Subcutaneous abdominal adipose tissue (tissue), 5 donors: ENCODE results near the gene CALN1.

Experiments used
- H3K27ac ChIP-seq: one replicate; pipeline ENCODE4 v1.7.0; 2013; ENCODE audit warnings: low read depth, mild to moderate bottlenecking, inconsistent platforms, low read length, moderate library complexity
- H3K27me3 ChIP-seq, 5 donors: one replicate each; pipeline ENCODE4 v1.7.0; 2013; ENCODE audit warnings: low read length in 5 of 5, inconsistent platforms in 1 of 5; ENCODE audit not compliant: control insufficient read depth in 5 of 5, insufficient read depth in 4 of 5
- H3K36me3 ChIP-seq, 5 donors: one replicate each; pipeline ENCODE4 v1.7.0; 2013; ENCODE audit warnings: low read length in 5 of 5; ENCODE audit not compliant: control insufficient read depth in 5 of 5, insufficient read depth in 5 of 5
- H3K4me1 ChIP-seq, 5 donors: one replicate each; pipeline ENCODE4 v1.7.0; 2013; ENCODE audit warnings: low read length in 5 of 5, mild to moderate bottlenecking in 3 of 5, moderate library complexity in 1 of 5; ENCODE audit not compliant: control insufficient read depth in 5 of 5, insufficient read depth in 5 of 5
- H3K4me3 ChIP-seq, 5 donors: one replicate each; pipeline ENCODE4 v1.7.0; 2013; ENCODE audit warnings: low read length in 5 of 5, low read depth in 1 of 5
- H3K9ac ChIP-seq, 5 donors: one replicate each; pipeline ENCODE4 v1.7.0; 2013; ENCODE audit warnings: low read length in 5 of 5, mild to moderate bottlenecking in 4 of 5, moderate library complexity in 3 of 5
- H3K9me3 ChIP-seq, 5 donors: one replicate each; pipeline ENCODE4 v1.7.0; 2013; ENCODE audit warnings: low read length in 5 of 5; ENCODE audit not compliant: control insufficient read depth in 5 of 5
- donor health status: healthy.
- donor health status: healthy.
- donor health status: healthy.
- donor health status: healthy.
- donor health status: healthy.

The CALN1 gene

DNA sequence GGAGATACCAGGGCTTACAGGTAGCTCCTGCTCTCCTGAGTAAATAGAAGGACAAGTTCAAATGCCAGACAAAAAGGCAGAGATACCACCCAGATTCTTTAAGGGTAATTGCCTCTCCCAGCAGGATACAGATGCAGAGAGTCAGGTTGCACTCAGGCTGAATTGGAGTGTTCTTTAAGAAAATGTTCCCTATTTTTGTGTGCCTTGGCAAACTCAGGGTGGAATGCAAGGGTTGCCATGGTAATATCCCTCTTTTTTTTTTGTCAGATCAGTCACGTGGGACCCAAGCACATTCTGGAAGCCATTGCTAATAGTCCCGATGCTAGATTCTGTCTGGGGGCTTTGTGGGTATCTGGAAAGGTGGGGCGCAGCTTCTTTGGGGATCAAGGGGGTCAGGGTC, 628.0 kb downstream of the CALN1 start:
- peaks cover 2 to 22% (median 19%) of the 10 kb centered on the region in 5 donors for H3K9me3 ChIP-seq
- H3K27ac ChIP-seq = no peak overlapping the region
- no peak overlapping the region for H3K4me3 ChIP-seq
- H3K36me3 ChIP-seq = no peaks in the 10 kb centered on the region
- no peak overlapping the region for H3K9ac ChIP-seq
- H3K4me1 ChIP-seq = no peaks in the 10 kb centered on the region
- H3K27me3 ChIP-seq = peaks cover 0 to 3% (median 0%) of the 10 kb centered on the region in 5 donors

DNA sequence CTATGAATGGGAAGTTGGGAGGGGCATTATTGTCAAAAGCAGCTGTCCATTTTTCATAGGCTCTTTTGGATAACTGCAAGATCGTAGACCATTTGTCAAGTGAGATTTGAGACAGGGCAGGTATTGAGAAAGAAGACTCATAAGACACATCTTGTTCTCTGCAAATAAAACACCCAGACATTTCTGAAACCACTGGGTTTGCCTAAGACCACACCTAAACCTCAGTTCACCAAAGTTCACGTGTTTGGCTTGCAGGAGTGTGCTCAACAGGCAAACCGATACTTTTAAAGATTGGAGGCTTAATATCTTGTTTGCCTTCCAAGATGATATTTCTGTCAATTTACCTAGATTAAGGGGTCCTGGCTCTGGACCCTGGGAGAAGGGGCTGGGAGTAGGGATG, 628.4 kb downstream of the CALN1 start:
- Histone ChIP-seq H3K9ac (no peak overlapping the region), H3K4me3 (no peak overlapping the region), H3K9me3 (peaks cover 2 to 22% (median 19%) of the 10 kb centered on the region in 5 donors), H3K27me3 (peaks cover 0 to 3% (median 0%) of the 10 kb centered on the region in 5 donors), H3K4me1 (no peaks in the 10 kb centered on the region), H3K27ac (no peak overlapping the region), H3K36me3 (no peaks in the 10 kb centered on the region)

DNA sequence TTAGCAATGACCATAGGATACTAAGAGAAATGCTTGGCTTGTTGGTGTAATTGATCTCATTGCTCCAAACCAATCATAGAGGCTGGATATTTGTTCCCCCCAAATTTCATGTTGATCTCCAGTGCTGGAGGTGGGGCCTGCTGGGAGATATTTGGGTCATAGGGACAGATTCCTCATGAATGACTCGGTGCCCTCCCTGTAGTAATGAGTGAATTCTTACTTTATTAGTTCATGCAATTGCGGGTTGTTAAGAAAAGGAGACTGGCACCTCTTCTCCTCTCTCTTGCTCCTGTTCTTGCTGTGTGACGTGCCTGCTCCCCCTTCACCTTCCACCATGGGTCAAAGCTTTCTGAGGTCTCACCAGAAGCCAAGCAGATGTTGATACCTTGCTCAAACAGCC, 630.1 kb downstream of the CALN1 start:
- H3K36me3 ChIP-seq = no peaks in the 10 kb centered on the region
- peaks cover 0 to 3% (median 0%) of the 10 kb centered on the region in 5 donors for H3K27me3 ChIP-seq
- no peak overlapping the region for H3K9ac ChIP-seq

DNA sequence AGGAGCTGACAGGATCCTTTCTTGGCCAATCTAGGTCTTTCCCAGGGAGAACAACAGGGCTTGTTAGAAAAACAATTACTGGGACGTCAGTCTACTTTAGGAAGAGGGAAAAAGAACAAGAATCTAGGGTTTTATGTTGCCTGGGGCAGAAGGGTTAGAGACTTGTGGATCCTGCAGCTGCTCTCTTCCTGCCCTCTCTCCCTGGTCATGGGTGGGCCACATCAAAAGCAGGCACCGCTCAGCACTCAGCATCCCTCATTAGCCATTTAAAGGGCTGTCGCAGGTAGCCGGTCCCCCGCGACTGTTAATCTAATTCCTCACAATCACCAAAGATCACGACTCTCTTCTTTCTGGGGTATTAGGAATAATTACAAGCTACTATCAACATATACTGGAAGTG, 631.9 kb downstream of the CALN1 start:
- Histone ChIP-seq H3K36me3 (no peaks in the 10 kb centered on the region), H3K27me3 (peaks cover 0 to 3% (median 0%) of the 10 kb centered on the region in 5 donors), H3K9me3 (no peaks in the 10 kb centered on the region), H3K27ac (no peak overlapping the region), H3K9ac (no peak overlapping the region), H3K4me3 (no peak overlapping the region), H3K4me1 (no peaks in the 10 kb centered on the region)

More for the DNA sequence above, 630.1 kb downstream of the CALN1 start:
- Histone ChIP-seq H3K27ac (no peak overlapping the region), H3K4me1 (no peaks in the 10 kb centered on the region), H3K4me3 (no peak overlapping the region), H3K9me3 (peaks cover 0 to 8% (median 7%) of the 10 kb centered on the region in 5 donors)

DNA sequence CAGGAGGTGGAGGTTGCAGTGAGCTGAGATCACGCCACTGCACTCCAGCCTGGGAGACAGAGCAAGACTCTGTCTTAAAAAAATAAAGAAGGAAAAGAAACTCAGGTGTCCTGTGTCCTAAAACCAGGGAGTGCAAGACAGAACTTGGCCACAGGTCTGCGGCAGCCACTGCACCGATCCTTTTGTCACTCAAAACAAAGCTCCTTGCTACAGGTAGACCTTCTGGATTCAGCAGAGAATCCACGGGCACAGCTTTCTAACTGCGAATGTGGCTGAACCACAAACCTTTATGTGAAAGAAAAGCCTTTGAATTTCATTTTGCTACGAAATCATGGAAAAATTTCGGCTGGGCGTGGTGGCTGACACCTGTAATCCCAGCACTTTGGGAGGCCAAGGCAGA, 634.9 kb downstream of the CALN1 start:
- H3K4me3 ChIP-seq = no peak overlapping the region
- no peaks in the 10 kb centered on the region for H3K4me1 ChIP-seq
- H3K9me3 ChIP-seq = no peaks in the 10 kb centered on the region
- H3K36me3 ChIP-seq = no peaks in the 10 kb centered on the region
- H3K27ac ChIP-seq = no peak overlapping the region
- H3K27me3 ChIP-seq = peaks cover 0 to 4% (median 0%) of the 10 kb centered on the region in 5 donors
- no peak overlapping the region for H3K9ac ChIP-seq

DNA sequence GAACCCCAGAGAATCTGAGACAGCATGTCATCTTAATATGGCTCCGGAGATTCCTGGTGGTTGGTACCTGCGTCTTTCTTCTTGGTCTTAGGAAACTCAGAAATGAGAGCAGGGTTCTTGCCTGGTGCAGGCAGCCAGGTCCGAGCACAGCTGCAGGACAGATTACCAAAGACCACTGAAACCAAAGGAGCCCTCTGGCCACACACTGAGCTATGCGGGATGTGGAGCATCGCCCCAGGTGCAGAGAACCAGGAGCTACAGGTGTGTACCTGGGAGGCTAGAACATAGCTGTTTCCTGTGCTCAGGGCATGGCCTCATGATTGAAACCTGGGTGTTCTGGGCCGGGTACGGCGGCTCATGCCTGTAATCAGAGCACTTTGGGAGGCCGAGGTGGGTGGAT, 635.4 kb downstream of the CALN1 start:
- H3K9me3 ChIP-seq = no peaks in the 10 kb centered on the region
- H3K9ac ChIP-seq = no peak overlapping the region
- no peak overlapping the region for H3K27ac ChIP-seq
- no peaks in the 10 kb centered on the region for H3K36me3 ChIP-seq
- no peaks in the 10 kb centered on the region for H3K4me1 ChIP-seq
- H3K27me3 ChIP-seq = peaks cover 0 to 4% (median 0%) of the 10 kb centered on the region in 5 donors
- H3K4me3 ChIP-seq = no peak overlapping the region

DNA sequence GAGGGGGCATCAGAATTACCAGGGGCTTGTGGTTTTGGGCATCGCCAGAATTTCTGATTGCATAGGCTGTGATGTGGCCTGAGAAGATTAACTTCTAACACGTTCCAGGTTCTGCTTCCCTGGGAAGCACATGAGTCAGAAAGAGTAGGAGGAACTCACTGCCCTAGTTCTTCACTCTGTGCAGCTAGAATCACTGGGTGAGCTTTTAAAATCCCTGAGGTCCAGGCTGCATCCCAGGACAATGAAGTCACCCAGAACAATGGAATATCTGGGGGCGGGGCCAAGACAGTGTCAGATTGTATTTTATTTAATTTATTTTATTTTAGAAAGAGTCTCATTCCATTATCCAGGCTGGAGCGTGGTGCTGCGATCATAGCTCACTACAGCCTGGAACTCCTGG, 636.5 kb downstream of the CALN1 start:
- Histone ChIP-seq H3K4me1 (no peaks in the 10 kb centered on the region), H3K9ac (no peak overlapping the region), H3K27me3 (peaks cover 0 to 4% (median 0%) of the 10 kb centered on the region in 5 donors), H3K36me3 (no peaks in the 10 kb centered on the region), H3K4me3 (no peak overlapping the region), H3K27ac (no peak overlapping the region), H3K9me3 (no peaks in the 10 kb centered on the region)

DNA sequence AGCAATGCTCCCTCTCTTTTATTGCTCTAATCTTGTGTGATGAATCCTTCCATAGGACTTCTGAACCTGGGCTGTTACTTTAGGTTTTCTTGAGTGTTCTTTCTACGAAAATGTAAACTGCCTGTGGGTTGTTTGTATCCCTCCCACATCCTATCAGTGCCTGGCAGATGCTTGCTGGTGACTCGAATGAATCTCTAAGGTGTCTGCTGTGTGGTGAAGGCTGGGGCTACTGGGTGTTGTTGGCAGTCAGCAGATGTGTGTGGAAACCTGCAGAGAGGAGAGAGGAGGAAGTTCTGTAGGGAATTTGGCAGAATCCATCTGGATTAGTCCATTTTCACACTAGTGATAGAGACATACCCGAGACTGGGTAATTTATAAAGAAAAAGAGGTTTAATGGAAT, 639.4 kb downstream of the CALN1 start:
- no peak overlapping the region for H3K9ac ChIP-seq
- H3K27me3 ChIP-seq = peaks cover 0 to 4% (median 0%) of the 10 kb centered on the region in 5 donors
- no peak overlapping the region for H3K27ac ChIP-seq
- no peaks in the 10 kb centered on the region for H3K9me3 ChIP-seq
- H3K4me1 ChIP-seq = no peaks in the 10 kb centered on the region
- no peaks in the 10 kb centered on the region for H3K36me3 ChIP-seq
- H3K4me3 ChIP-seq = no peak overlapping the region

DNA sequence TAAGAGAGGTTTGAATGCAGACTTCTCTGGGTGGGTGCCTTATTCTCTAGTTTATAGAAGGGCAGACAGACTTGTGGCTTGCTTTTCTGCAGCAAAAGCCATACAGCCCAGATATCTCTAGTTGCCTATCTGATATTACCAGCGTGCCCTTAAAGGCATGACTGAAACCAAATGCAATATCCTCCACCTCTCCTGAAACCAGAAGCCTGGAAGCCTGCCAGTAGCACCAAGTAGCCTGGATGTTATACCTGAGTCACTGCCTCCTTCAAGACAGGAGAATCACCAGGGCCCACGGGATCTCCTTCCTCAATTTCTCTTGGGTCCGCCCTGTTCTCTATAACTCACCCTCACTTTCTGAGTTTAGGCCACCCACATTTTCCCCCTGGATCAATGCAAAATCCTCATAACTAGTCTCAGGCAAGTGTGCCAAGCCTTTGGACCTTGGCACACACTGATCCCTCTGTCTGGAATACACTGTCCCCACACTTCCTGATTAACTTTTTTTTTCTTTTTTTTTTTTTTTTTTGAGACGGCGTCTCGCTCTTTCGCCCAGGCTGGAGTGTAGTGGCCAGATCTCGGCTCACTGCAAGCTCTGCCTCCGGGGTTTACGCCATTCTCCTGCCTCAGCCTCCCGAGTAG, 641.8 kb downstream of the CALN1 start:
- H3K4me1 ChIP-seq = no peaks in the 10 kb centered on the region
- H3K27me3 ChIP-seq = peaks cover 0 to 4% (median 0%) of the 10 kb centered on the region in 5 donors
- no peak overlapping the region for H3K27ac ChIP-seq
- H3K9ac ChIP-seq = no peak overlapping the region
- H3K9me3 ChIP-seq = peaks cover 0 to 2% (median 0%) of the 10 kb centered on the region in 5 donors
- H3K36me3 ChIP-seq = no peaks in the 10 kb centered on the region
- no peak overlapping the region for H3K4me3 ChIP-seq

DNA sequence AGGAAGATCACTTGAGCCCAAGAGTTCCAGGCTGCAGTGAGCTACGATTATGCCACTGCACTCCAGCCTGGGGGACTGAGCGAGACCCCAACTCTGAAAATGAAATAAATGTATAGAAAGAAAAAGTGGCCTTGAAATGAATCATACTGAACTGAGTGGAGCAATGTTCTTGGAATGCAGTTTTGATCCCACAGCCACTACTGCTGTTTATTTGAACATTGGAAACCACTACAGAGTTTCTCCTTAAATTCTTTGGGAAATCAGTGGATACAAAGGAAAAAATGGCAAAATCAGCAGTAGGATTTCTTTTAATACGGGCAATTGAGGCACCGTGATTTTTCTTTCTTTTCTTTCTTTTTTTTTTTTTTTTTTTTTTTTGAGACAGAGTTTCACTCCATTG, 642.8 kb downstream of the CALN1 start:
- no peaks in the 10 kb centered on the region for H3K27me3 ChIP-seq
- no peaks in the 10 kb centered on the region for H3K36me3 ChIP-seq
- H3K27ac ChIP-seq = no peak overlapping the region
- H3K4me1 ChIP-seq = no peaks in the 10 kb centered on the region
- H3K9me3 ChIP-seq = peaks cover 0 to 2% (median 0%) of the 10 kb centered on the region in 5 donors
- no peak overlapping the region for H3K4me3 ChIP-seq
- no peak overlapping the region for H3K9ac ChIP-seq
